IMR-90 (cell line): ENCODE data around the gene KRTAP10-1. TPM values are rescaled to one million over a fixed set of nuclear protein-coding genes. Genes with fewer than 3 reads are reported as not detected.

Experiments used
- ATAC-seq: fragments of 200-7000 bp; cut with Tn5 transposase; 2 replicates; pipeline ENCODE4 v1.9.1; 2020; ENCODE audit warnings: low read depth, mild to moderate bottlenecking, moderate library complexity
- BruUV-seq: library from RNA; stranded (reverse); fragments of 400-500 nt; replicated peaks from 2 replicates; lab custom pipeline; 2021; lab: Mats Ljungman, UMichigan
- CTCF ChIA-PET: fragments of 300-600 bp; formaldehyde crosslinking; extraction: SDS; loops from one replicate; lab custom pipeline; 2021; ENCODE audit warnings: antibody characterized with exemption; lab: Yijun Ruan, JAX
- POLR2A ChIA-PET: fragments of 300-600 bp; sonication (Branson Sonifier 250); formaldehyde crosslinking; loops from one replicate; lab custom pipeline; 2022; ENCODE audit warnings: antibody characterized with exemption; ENCODE audit not compliant: unreplicated experiment; lab: Charles Lee
- DNase-seq: peaks from one replicate; pipeline ENCODE4 v3.0.0; 2013
- H2AFZ ChIP-seq: replicated peaks from 2 replicates; pipeline ENCODE3; 2013; ENCODE audit warnings: low read length, mild to moderate bottlenecking; ENCODE audit not compliant: poor library complexity
- H2AK5ac ChIP-seq: 2 replicates; pipeline ENCODE4 v1.6.1; 2013; ENCODE audit warnings: low read depth, low read length, inconsistent platforms
- H2AK9ac ChIP-seq: replicated peaks from 2 replicates; pipeline ENCODE3; 2013; ENCODE audit warnings: mild to moderate bottlenecking, low read depth, low read length, moderate library complexity; ENCODE audit not compliant: poor library complexity
- H2BK120ac ChIP-seq: 2 replicates; pipeline ENCODE4 v1.6.1; 2013; ENCODE audit warnings: low read depth, low read length, inconsistent platforms
- H2BK15ac ChIP-seq: 3 replicates; pipeline ENCODE4 v1.6.1; 2013; ENCODE audit warnings: low read depth, low read length, inconsistent platforms
- H2BK20ac ChIP-seq: 2 replicates; pipeline ENCODE4 v1.6.1; 2013; ENCODE audit warnings: low read depth, mild to moderate bottlenecking, inconsistent platforms, low read length, moderate library complexity
- H2BK5ac ChIP-seq: 2 replicates; pipeline ENCODE4 v1.6.1; 2013; ENCODE audit warnings: mild to moderate bottlenecking, low read depth, low read length, inconsistent platforms; ENCODE audit not compliant: poor library complexity, severe bottlenecking
- H3K14ac ChIP-seq: replicated peaks from 2 replicates; pipeline ENCODE4 v1.6.1; 2013; ENCODE audit warnings: low read depth, low read length, inconsistent platforms
- H3K18ac ChIP-seq: 2 replicates; pipeline ENCODE4 v1.6.1; 2013; ENCODE audit warnings: low read depth, low read length, control low read depth
- H3K23ac ChIP-seq: 2 replicates; pipeline ENCODE4 v1.6.1; 2013; ENCODE audit warnings: low read depth, low read length, inconsistent platforms
- H3K27ac ChIP-seq: 2 replicates; pipeline ENCODE4 v1.5.1; 2013; ENCODE audit warnings: mild to moderate bottlenecking, control low read depth, low read length; ENCODE audit not compliant: insufficient read depth
- H3K27me3 ChIP-seq: 2 replicates; pipeline ENCODE4 v1.6.1; 2013; ENCODE audit warnings: low read length; ENCODE audit not compliant: control insufficient read depth, insufficient read depth
- H3K36me3 ChIP-seq: 2 replicates; pipeline ENCODE4 v1.6.1; 2013; ENCODE audit warnings: low read length, mixed read lengths; ENCODE audit not compliant: control insufficient read depth, insufficient read depth
- H3K4ac ChIP-seq: 2 replicates; pipeline ENCODE4 v1.6.1; 2013; ENCODE audit warnings: low read depth, low read length, inconsistent platforms
- H3K4me1 ChIP-seq: 2 replicates; pipeline ENCODE4 v1.6.1; 2013; ENCODE audit warnings: low read length, mixed read lengths; ENCODE audit not compliant: control insufficient read depth, insufficient read depth
- H3K4me2 ChIP-seq: 2 replicates; pipeline ENCODE4 v1.6.1; 2013; ENCODE audit warnings: low read depth, mild to moderate bottlenecking, control low read depth, low read length, moderate library complexity
- H3K4me3 ChIP-seq: 2 replicates; pipeline ENCODE4 v1.5.1; 2013; ENCODE audit warnings: low read depth, mild to moderate bottlenecking, control low read depth, low read length, moderate library complexity; ENCODE audit not compliant: insufficient read depth
- H3K56ac ChIP-seq: 2 replicates; pipeline ENCODE4 v1.6.1; 2013; ENCODE audit warnings: low read length, inconsistent platforms; ENCODE audit not compliant: insufficient read depth; ENCODE audit errors: extremely low read depth
- H3K79me1 ChIP-seq, 2 experiments: 2 replicates each; pipeline ENCODE4 v1.6.1; 2013; ENCODE audit warnings: low read length in 2 of 2, inconsistent platforms in 1 of 2, low read depth in 1 of 2
- H3K9ac ChIP-seq: 2 replicates; pipeline ENCODE4 v1.6.1; 2013; ENCODE audit warnings: low read depth, low read length, control low read depth
- H3K9me1 ChIP-seq: 2 replicates; pipeline ENCODE4 v1.6.1; 2013; ENCODE audit warnings: low read length, inconsistent platforms; ENCODE audit not compliant: insufficient read depth
- H3K9me3 ChIP-seq: 2 replicates; pipeline ENCODE4 v1.6.1; 2013; ENCODE audit warnings: low read length; ENCODE audit not compliant: control insufficient read depth, insufficient read depth
- H4K20me1 ChIP-seq: 2 replicates; pipeline ENCODE4 v1.6.1; 2013; ENCODE audit warnings: low read length, inconsistent platforms; ENCODE audit not compliant: insufficient read depth
- H4K5ac ChIP-seq: 2 replicates; pipeline ENCODE4 v1.6.1; 2013; ENCODE audit warnings: mild to moderate bottlenecking, low read depth, low read length, control low read depth
- H4K8ac ChIP-seq, 2 experiments: 2 replicates each; pipeline ENCODE4 v1.6.1; 2013; ENCODE audit warnings: low read depth in 2 of 2, low read length in 2 of 2, control low read depth in 1 of 2, inconsistent platforms in 1 of 2
- H4K91ac ChIP-seq: 2 replicates; pipeline ENCODE4 v1.6.1; 2013; ENCODE audit warnings: low read depth, low read length, inconsistent platforms; ENCODE audit not compliant: insufficient read depth
- BHLHE40 ChIP-seq: fragments of 150-350 bp; IDR thresholded peaks from 2 replicates; pipeline ENCODE4 v1.6.1; 2016; ENCODE audit warnings: mild to moderate bottlenecking, low read depth, low read length
- CEBPB ChIP-seq: IDR thresholded peaks from 2 replicates; pipeline ENCODE4 v1.6.1; 2012; ENCODE audit warnings: low read depth, low read length, improper control_type of control experiment
- CHD1 ChIP-seq: IDR thresholded peaks from 2 replicates; pipeline ENCODE4 v1.6.1; 2012; ENCODE audit warnings: low read depth, low read length, improper control_type of control experiment
- FOS ChIP-seq: fragments of 150-350 bp; IDR thresholded peaks from 2 replicates; pipeline ENCODE4 v1.6.1; 2016; ENCODE audit warnings: low read depth, low read length
- MAFK ChIP-seq: IDR thresholded peaks from 2 replicates; pipeline ENCODE4 v1.6.1; 2012; ENCODE audit warnings: low read depth, low read length, improper control_type of control experiment
- MAZ ChIP-seq: IDR thresholded peaks from 2 replicates; pipeline ENCODE4 v1.6.1; 2012; ENCODE audit warnings: low read depth, mild to moderate bottlenecking, low read length, improper control_type of control experiment, moderate library complexity, borderline replicate concordance
- MXI1 ChIP-seq: IDR thresholded peaks from 2 replicates; pipeline ENCODE4 v1.6.1; 2012; ENCODE audit warnings: low read depth, mild to moderate bottlenecking, low read length, moderate library complexity, borderline replicate concordance
- NFE2L2 ChIP-seq: fragments of 150-350 bp; IDR thresholded peaks from 2 replicates; pipeline ENCODE4 v1.6.1; 2016; ENCODE audit warnings: low read depth, mild to moderate bottlenecking, low read length
- POLR2A ChIP-seq: IDR thresholded peaks from 2 replicates; pipeline ENCODE4 v1.6.1; 2012; ENCODE audit warnings: mild to moderate bottlenecking, low read depth, low read length
- RAD21 ChIP-seq: IDR thresholded peaks from 2 replicates; pipeline ENCODE4 v1.6.1; 2012; ENCODE audit warnings: low read length, improper control_type of control experiment
- RCOR1 ChIP-seq: IDR thresholded peaks from 2 replicates; pipeline ENCODE4 v1.6.1; 2012; ENCODE audit warnings: mild to moderate bottlenecking, low read length, improper control_type of control experiment; ENCODE audit not compliant: insufficient replicate concordance
- RFX5 ChIP-seq: IDR thresholded peaks from 2 replicates; pipeline ENCODE4 v1.8.0; 2012; ENCODE audit warnings: low read depth, mild to moderate bottlenecking, low read length, moderate library complexity
- SMC3 ChIP-seq: fragments of 150-350 bp; IDR thresholded peaks from 2 replicates; pipeline ENCODE4 v1.6.1; 2016; ENCODE audit warnings: low read depth, mild to moderate bottlenecking, antibody characterized with exemption, low read length, moderate library complexity
- WGBS, 2 experiments: methylation state at CpG; one replicate each; pipeline versions ENCODE4 v1.1.5 to v1.1.7; 2013; ENCODE audit warnings: missing lambda C conversion rate in 2 of 2; ENCODE audit not compliant: insufficient read length in 1 of 2; ENCODE audit errors: extremely low coverage in 2 of 2; 5-methylcytosine and 5-hydroxymethylcytosine counted together
- dilution Hi-C: fragments of 300-500 bp; cut with HindIII; formaldehyde crosslinking; loops from one replicate; pipeline ENCODE4 v1.14.3; 2018; ENCODE audit warnings: low sequenced_read_pairs; ENCODE audit not compliant: unreplicated experiment
- in situ Hi-C: fragments of 300-500 bp; cut with MboI; formaldehyde crosslinking; loops from 3 replicates; pipeline ENCODE4 v1.14.3; 2019; ENCODE audit warnings: low sequenced_read_pairs, inconsistent platforms, mixed read lengths
- intact Hi-C: fragments of 100-400 bp; cut with micrococcal nuclease; formaldehyde crosslinking; loops from 2 replicates; pipeline ENCODE4 v1.10.0; 2022
- polyA plus RNA-seq, 3 experiments: library from polyadenylated mRNA; depleted of rRNA; stranded (reverse); fragments of >200 nt; gene quantifications; 2 replicates each; pipeline ENCODE4 v1.2.3, GENCODE V29; 2012; ENCODE audit warnings: low replicate concordance in 1 of 3
- total RNA-seq: library from RNA; depleted of rRNA; stranded (reverse); fragments of >200 nt; gene quantifications from 2 replicates; pipeline ENCODE4 v1.2.3, GENCODE V29; 2012
- TF ChIP-seq, protein P1 (sequence below): fragments of 150-350 bp; IDR thresholded peaks from 2 replicates; pipeline ENCODE4 v1.6.1; 2017; ENCODE audit warnings: mild to moderate bottlenecking, antibody characterized with exemption, low read length, low read depth
- TF ChIP-seq, protein P2 (sequence below): fragments of 150-350 bp; IDR thresholded peaks from 2 replicates; pipeline ENCODE4 v1.6.1; 2016; ENCODE audit warnings: low read depth, mild to moderate bottlenecking, low read length, moderate library complexity, borderline replicate concordance

KRTAP10-1 gene
- total and polyA plus RNA-seq, 2 of the 4 experiments (the other 2 are of a cell fraction): not detected

DNA sequence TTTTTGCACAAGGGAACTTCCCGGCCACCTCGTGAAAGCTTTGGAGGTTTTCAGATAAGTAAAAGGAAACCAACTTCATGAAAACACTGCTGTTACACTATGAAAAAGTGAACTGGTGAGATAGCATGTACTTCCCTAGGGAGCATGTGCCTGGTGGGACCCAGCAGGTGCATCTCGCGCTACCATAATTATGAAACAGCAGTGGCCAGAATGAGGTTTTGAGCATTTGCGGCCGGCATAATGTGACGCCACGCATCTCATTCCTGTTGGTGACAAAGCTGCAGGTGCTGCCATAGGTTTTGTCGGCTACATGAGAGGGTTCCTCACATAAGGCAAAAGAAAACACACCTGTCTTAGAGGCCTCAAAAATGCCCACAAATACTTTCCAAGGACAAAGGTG lies 16.9 kb upstream of the KRTAP10-1 start (continued):
- no peak for TF ChIP-seq BHLHE40
- no peak for TF ChIP-seq RCOR1
- TF ChIP-seq CEBPB: no peak

GRCh38 chr21:44555200-44555875 lies 15.3 kb upstream of the KRTAP10-1 start:
- Histone ChIP-seq H2AK9ac (no peak overlapping the region), H3K23ac (no peak overlapping the region), H4K5ac (no peak overlapping the region), H2BK20ac (no peak overlapping the region), H2AFZ (no peak overlapping the region), H3K9me3 (no peaks in the 10 kb centered on the region), H3K4me2 (no peak overlapping the region), H2BK5ac (no peak overlapping the region), H3K9ac (no peak overlapping the region), H2AK5ac (no peak overlapping the region), H3K27me3 (peaks cover 17% of the 10 kb centered on the region), H3K14ac (no peak overlapping the region), H3K79me1 (no peaks in the 10 kb centered on the region), H3K27ac (no peak overlapping the region), H3K18ac (no peak overlapping the region), H3K4ac (no peak overlapping the region), H4K91ac (no peak overlapping the region), H3K36me3 (no peaks in the 10 kb centered on the region), H3K4me1 (no peaks in the 10 kb centered on the region), H4K20me1 (no peaks in the 10 kb centered on the region), H2BK120ac (no peak overlapping the region), H2BK15ac (no peak overlapping the region), H3K56ac (no peak overlapping the region), H4K8ac (no peak overlapping the region), H3K4me3 (no peak overlapping the region), H3K9me1 (no peaks in the 10 kb centered on the region)
- CTCF ChIA-PET: no interaction called here
- in situ Hi-C loops (no loop called here), intact Hi-C loops (no loop called here), dilution Hi-C loops (no loop called here)
- POLR2A ChIA-PET: no interaction called here
- no TSS peak for BruUV-seq
- ATAC-seq (no peak), DNase-seq (no peak)
- no CpG with 5 or more reads among the region's 13 CpGs for WGBS, 2 experiments
- TF ChIP-seq RFX5: no peak
- no peak for TF ChIP-seq MXI1
- TF ChIP-seq, protein P1, sequence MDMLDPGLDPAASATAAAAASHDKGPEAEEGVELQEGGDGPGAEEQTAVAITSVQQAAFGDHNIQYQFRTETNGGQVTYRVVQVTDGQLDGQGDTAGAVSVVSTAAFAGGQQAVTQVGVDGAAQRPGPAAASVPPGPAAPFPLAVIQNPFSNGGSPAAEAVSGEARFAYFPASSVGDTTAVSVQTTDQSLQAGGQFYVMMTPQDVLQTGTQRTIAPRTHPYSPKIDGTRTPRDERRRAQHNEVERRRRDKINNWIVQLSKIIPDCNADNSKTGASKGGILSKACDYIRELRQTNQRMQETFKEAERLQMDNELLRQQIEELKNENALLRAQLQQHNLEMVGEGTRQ: no peak
- no peak for TF ChIP-seq BHLHE40
- no peak for TF ChIP-seq MAFK
- no peak for TF ChIP-seq NFE2L2
- TF ChIP-seq, protein P2, sequence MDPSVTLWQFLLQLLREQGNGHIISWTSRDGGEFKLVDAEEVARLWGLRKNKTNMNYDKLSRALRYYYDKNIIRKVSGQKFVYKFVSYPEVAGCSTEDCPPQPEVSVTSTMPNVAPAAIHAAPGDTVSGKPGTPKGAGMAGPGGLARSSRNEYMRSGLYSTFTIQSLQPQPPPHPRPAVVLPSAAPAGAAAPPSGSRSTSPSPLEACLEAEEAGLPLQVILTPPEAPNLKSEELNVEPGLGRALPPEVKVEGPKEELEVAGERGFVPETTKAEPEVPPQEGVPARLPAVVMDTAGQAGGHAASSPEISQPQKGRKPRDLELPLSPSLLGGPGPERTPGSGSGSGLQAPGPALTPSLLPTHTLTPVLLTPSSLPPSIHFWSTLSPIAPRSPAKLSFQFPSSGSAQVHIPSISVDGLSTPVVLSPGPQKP: no peak
- no peak for TF ChIP-seq FOS
- no peak for TF ChIP-seq POLR2A
- no peak for TF ChIP-seq CEBPB
- TF ChIP-seq RAD21: no peak
- TF ChIP-seq SMC3: no peak
- no peak for TF ChIP-seq RCOR1
- TF ChIP-seq MAZ: no peak
- TF ChIP-seq CHD1: no peak
